Hepatic stellate cell (primary cell): ENCODE measurements around the gene ST6GAL2.

Experiments
- DNase-seq: peaks from one replicate; pipeline ENCODE4 v3.0.0; 2011; ENCODE audit warnings: low spot score

ST6GAL2 gene, protein sequence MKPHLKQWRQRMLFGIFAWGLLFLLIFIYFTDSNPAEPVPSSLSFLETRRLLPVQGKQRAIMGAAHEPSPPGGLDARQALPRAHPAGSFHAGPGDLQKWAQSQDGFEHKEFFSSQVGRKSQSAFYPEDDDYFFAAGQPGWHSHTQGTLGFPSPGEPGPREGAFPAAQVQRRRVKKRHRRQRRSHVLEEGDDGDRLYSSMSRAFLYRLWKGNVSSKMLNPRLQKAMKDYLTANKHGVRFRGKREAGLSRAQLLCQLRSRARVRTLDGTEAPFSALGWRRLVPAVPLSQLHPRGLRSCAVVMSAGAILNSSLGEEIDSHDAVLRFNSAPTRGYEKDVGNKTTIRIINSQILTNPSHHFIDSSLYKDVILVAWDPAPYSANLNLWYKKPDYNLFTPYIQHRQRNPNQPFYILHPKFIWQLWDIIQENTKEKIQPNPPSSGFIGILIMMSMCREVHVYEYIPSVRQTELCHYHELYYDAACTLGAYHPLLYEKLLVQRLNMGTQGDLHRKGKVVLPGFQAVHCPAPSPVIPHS

DNA sequence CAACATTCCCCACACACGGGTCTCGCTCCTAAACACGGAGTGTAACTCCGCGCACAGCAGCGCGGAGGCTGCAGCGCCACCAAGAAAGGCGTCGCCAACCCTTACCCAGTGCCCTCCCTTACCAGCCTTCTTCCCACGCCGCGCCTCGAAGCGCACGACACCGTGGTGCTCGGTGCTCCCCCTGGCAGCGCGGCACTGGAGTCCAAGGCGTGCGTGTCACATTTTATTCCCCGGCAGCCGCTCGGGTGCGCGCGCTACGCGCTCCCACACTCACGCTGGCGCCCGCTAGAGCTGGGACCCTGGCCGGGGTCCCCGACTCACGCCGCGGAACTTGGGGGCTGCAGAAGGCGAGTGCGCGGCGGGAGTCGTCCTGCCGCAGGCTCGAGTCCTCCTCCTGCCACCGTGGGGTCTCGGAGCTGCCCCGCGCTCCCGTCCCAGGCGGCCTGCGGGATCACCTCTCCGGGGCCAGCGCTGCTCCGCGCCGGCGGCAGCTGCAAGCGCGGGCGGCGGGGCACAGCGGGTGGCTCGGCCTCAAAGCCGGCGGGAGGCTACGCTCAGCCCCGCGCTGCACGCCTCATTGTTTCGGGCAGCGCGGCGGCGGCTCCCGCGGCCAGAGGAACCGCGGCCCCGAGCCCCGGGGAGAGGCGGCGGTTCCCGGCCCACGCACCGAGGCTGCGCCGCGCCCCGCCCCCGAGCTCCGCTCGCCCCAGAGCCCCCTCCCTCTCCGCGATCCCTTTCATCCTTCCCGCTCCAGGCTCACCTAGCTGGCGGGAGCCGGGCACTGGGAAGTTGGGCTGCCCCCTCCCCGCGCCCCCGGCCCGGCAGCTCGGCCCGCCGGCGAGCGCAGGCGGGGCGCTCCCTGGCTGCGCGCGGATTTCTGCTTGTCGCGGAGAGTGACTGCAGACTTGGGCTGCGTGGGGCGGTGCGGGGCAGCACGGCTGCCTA is at the start of gene ST6GAL2:
ST6GAL2 (minus strand) TSS at position 197 of the 945 bp plus-strand sequence. CDS start 42,190 bp downstream, outside the sequence.
- peak; percentile 17 for DNase-seq

DNA sequence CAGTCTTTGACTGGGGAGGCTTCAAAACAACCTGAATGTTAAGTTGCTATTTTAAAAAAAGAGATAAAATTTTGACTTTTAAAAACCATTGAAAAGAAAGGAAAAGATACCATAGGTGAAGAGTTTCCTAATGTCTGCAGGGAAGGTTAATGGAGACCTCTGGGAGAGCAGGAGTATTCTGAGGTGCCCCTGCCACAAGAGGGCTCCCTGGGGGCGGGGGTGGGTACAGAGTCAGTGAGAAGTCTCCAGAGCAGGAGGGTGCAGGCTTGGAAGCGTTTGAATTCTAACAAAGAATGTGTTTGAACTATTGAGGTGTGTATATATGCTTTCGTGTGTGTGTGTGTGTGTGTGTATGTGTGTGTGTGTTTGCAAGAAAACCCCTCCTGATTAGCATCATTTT is 46.7 kb upstream of the ST6GAL2 start:
- no peak for DNase-seq

DNA sequence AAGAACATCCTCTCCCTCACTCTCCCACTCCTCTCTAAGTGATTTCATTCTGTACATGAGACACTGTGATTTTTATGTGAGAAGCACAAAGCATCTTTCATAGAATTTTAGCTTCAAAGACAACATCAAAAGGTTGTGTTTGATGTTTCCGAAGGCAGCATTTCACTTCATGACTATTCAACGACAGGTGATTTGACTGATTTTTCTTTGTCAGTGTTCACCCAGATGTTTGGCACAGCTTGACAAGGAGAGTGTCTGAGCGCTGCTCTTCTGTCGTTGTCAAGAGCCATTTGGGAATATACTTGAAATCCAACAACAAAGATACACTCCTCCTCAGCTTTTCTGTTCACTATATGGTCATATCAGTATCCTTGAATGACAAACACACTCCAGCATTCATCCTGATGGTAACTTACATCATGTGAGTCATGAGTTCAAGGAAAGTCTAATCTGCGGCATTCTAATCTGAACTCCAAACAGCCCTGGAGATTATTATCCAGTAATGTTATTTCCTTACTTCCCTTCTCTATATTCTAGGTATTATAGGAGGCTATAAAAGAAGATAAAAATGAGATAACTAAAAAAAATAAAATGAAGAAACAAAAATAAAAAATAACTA is 45.9 kb upstream of the ST6GAL2 start:
- DNase-seq = no peak

DNA sequence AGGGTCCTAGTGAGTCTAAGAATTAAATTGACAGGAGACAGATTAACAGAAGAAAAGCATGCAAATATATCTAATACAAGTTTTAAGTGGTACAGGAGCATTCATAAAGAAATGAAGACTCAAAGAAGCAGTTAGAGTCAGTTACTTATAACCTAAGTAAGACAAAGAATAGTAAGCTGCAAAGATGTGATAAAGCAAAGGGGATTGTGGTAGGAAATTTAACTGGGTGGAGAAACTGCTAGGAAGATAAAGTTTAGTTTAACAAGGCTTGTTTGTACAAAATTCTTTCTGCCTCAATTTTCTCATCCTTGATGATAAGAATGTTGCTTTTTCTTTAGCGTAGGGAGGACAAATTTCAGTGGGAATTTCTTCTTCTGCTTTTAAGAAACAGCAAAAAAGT is 35.5 kb upstream of the ST6GAL2 start:
- no peak for DNase-seq

DNA sequence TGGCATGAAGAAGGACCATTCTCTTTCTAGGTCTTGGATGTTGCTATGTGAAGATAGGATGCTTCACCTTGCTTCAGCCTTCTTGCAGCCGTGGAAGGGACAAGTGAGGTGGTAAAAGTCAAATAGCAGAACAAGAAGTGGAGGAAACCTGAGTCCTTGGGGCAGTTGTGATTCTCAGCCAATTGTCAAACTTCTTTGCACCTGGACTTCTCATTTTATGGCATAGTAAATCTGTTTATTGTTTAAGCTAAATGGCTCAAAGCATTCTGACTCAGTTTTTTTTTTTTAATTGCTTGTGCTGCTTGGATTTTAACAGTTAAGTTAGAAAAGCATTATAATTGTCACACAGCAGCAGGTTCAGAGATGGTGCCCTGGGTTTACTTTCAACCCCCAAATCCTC is 33.0 kb upstream of the ST6GAL2 start:
- no peak for DNase-seq

DNA sequence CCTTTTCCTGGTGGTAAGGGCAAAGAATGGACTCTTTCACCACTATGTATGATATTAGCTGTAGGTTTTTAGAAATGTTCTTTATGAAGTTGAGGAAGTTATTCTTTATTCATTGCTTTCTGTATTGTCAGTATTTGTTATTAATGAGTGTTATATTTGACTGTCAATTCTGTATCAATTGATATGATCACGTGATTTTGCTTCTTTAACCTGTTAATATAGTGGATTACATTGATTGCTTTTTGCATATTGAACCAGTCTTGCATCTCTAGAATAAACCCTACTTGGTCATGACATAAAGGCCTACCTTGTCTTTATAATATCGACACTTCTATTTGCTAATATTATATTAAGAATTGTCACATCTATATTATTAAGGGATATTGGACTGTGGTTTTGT is 18.3 kb upstream of the ST6GAL2 start:
- DNase-seq = no peak

DNA sequence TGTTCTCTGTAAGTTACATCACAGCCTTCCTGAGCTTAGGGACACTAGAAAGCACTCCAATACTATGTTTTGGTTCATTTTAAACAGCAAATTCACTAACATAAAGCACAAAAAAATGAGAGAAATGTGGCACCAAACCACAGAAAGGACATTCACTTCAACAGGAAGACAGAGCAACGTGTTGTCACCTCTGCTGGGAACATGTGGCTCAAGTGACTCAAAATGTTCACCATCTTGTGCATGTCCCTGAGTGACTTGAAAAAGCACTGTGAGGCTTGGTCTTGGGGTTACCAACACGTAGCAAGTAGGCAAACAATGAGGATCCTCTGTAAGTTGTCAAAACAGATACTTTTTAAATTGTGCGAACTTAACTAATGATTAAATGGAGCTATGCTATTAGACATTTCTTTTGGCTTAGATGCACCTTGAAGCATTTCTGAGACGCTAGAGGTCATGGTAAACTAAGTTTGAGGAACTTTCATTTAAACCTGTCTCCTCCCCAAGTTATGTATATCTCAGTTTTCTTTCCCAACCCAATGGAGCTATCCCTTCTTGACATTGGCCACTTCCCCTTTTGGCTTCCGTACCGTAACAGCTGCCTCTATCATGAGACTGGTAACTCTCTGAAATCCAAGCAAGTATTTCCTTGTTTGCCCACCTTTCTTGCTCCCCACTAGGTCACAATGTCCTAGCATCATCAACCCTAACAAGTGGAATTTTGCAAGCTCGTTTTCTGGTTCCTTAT is 14.0 kb upstream of the ST6GAL2 start:
- DNase-seq = no peak

DNA sequence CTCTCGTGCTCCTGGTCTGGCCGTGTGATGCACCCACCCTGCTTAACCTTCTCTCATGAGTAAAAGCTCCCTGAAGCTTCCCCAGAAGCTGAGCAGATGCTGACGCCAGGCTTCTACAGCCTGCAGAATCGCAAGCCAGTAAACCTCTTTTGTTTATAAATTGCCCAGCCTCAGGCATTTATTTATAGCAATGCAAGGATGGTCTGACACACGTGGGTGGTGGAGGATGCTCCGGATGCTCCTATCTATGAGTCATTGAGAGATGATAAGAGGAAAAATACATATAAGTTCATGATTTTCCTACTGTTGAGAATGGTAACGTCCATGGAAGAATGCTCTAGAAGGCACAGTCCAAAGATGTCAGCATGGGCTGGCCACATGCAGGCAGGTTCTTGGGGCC is 8.6 kb upstream of the ST6GAL2 start:
- no peak for DNase-seq

DNA sequence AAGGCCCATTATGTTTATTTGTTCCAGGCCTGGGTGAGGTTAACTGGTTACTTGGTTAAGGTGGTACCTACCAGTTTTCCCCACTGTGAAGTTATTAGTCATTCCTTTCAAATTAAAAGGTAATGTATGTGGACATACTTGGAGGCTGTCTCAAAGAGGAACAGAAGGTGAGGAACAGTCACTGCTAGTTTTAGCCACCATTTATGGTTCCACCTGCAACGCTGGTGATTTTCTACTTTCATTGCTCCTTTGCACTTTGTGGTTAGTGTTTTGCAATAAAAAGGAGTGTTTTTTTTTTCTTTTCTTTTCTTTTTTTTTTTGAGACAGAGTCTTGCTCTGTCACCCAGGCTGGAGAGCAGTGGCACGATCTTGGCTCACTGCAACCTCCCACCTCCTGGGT is 6.1 kb upstream of the ST6GAL2 start:
- no peak for DNase-seq

DNA sequence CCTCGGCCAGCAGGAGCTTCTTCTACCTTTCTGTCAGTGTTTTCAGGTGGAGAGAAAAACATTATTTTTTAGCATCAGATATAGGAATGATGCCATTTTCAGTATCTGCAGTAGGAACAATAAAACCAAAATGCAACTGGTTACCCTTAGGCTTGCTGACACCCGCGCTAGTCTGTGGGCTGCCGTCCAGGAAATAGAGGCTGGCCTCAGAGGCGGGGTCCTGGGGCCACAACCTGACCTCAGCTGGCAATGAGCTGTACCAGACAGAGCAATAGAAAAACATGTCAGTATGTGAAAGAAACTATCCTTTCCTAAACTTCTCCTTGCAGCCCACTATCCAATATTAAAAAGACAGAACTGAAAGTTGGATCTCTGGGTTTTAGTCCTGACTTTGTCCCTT is 4.6 kb upstream of the ST6GAL2 start:
- DNase-seq = no peak

DNA sequence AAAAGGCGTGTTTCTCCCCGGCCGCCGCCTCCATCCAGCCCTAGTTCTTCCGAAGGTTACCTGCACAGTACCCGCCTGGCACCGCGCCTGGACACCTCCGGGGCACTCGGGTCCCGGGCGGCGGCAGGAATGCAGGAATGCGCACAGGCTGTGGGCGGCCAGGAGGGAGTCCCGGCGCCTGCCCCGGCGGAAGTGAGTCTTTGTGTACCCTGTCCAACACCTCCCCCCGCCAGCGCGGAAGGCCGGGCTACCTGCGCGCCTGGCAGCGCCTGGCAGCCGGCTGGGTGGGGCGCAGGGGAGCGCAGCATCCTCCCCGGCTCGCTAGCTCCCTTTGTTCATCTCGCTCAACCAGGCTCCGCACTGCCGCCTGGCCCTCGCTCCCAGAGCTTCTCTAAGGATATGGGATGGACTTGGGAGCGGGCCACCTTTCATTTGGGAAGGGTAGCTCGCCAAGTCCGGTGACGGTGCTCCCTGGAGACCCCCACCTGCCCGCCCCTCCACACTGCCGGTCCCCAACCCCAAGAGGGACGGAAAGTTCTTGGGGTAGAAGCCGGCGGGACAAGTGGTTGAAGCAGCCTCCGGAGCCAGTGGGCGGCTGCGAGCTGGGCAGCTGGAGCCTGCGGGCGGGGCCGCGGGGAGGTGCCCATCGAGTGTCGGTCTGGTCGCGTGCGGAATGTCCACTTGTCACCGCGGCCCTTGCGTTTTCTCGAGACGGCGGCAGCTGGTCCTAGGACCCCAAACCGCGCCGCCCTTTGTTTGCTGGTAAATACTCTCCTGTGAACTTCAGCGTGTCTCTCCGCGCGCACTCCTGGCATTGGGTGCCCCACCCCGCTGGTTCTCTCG is 1.2 kb upstream of the ST6GAL2 start:
- DNase-seq = peak; percentile 21

DNA sequence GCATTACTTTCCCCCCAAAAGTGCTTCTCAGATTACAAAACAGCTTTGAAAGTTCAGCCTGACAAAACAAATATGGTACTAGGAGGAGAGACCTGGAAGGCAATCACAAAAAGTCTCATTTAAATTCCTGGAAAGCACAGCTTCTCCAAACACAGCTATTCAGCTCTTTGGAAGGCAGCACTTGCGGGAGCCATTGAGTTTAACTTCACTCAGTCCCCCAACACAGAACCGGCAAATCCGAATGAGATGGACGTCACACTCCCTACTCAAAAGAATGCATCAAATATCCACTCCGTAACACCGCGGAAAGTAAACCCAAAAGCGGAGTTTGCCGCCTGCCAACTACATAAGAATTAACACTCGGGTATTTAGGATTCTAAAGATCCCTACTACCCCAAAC is 638 bp downstream of the ST6GAL2 start:
- no peak for DNase-seq

DNA sequence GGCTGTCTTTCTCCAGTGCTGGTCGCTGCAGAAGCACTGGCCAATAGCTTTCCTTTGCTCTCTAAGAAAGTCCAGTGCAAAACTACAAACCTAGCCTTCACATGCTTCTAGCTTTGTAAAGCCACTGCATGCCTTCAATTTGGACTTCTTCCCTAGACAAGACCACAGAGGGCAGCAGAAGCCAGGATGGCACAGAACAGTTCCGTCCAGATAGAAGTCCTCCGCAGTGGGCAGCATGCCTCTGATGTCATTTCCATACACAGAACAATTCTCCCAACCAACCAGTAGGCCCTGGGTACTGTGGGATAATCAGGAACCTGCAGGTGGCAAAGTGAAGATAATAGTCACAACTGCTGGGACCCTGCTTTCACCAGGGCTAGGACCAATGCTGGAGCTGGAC is 3.3 kb downstream of the ST6GAL2 start:
- no peak for DNase-seq

DNA sequence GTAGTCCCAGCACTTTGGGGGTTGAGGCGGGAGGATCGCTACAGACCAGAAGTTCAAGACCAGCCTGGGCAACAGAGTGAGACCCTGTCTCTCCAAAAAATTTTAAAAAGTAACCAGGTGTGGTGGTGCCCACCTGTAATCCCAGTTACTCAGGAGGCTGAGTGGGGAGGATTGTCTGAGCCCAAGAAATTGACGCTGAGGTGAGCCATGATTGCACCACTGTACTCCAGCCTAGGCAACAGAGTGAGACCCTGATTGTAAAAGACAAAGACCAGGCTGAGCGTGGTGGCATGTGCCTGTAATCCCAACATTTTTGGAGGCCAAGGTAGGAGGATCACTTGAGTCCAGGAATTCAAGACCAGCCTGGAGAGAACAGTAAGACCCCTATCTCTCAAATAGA is 7.8 kb downstream of the ST6GAL2 start:
- DNase-seq = no peak

DNA sequence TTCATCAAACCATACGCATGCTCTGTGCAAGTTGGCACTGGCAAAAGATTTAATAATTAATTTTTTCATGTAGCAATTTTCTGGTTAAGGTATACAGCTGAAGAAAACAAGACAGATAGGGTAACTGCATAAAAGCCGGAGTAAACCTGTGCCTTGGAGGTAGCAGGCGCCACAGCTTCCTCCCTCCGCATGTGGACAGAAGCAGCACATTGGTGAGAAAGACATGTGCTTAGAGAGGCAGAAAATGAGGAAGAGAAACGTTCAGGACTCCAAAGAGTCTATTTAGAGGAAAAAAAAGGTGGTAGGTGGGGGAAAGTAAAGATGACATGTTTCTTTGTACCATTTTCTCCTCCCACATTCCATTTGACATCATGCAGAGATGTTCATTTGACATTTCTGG is 9.3 kb downstream of the ST6GAL2 start:
- DNase-seq = no peak

DNA sequence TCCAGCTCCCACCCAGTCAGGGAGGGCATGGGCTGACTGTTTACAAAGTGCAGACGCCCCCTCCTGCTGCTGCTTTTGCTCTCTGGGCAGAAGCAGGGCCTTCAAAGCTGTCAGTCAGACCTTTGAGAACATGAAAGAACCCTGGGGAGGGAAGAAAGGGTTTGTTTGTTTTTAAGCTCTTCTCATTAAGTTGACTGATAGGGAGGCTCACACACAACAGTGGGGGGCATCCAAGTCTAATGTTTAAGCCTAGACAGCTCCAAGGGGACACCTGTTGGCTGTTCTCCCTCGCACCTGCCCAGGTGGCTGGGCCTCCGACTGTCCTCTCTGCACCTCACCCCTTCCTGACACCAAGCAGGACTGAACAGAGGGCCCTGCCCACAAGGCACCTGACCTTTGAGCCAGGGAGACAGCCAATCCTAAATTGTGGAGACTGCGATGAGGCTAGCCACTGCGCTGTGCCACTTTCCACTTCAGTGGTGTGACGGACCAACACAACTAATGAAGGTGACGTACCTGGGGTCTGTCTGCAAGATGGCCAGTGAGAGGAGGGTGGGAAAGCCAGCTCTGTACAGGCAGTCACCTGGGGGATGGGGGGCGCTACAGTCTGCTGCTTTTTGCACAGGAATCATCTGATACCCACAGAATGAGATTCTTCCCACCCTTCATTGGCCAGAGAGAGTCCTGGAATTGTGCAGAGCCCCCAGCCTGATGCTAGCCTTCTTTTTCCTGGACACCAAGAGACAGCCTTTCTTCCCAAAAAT is 16.3 kb downstream of the ST6GAL2 start:
- DNase-seq = no peak

DNA sequence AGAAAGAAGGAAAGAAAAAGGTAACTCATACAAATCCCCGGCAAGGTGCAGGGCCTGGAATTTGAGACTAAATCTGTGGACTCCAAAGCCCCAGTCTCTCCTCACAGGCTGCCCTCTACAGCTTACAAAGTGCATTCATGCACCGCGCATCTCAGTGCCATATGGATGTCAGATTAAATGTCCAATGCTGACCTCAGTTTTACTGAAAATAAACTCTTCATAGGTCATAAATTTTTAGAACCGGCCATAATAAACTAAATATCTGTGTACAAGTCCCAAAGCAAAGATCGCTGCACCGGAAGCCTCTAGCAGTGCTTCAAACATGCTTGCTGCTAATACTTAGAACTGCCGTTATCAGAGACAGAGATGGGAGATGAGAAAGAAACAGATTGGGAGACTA is 17.7 kb downstream of the ST6GAL2 start:
- DNase-seq = no peak

DNA sequence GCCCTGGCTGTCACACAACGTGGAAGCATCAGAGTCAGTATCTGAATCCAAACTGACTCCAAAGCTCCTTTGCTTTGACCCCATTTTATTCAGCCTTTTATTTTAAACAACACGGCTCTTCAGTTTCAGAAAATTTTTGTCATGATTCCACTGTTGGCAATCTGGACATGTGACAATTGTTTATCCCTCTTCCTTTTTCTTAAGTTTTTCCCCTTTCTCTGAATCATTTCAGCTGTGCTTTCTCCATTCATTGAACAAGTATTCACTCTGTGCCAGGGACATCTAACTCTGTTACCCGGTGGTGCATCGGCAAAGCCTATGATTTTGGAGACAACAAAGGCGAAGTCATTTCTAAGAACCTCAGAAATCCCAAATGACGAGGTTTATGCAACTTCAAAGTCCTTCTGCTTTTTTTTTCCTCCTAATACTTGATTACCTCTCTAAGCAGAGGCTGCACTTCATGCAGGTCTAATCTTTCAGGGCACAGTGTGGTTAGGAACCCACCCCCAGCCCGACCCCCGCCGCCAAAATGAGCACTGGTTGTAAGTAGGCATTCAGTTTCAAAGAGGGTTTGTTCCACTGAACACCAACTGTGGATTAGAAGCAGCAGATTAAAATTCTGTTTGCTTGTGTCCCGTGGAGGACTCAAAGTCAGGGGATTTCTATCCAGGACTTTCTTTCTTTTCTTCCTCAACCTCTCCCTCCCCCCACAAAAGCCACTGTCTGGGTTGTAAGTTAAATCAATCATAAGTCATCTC is 18.6 kb downstream of the ST6GAL2 start:
- DNase-seq = no peak

DNA sequence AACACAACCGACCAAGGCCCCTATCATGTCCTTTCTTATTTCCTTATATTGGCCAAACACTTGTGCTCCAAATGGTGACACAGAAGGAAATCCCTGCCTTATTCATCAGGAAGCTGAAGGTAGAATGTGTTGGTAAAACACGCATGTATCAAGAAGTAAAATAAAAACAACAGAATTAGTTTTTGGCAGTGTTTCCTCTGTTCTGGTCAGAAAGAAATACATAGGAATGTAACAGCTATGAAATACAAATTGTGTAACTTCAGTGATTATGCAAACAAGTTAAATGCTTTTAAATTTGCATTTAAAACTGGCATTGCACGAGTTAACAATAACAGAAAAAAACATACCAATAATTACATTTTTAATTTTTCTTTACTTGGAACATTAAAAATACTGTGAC is 19.3 kb downstream of the ST6GAL2 start:
- no peak for DNase-seq
